Sigmoid colon (tissue), 7 donors: Measurements from ENCODE around the gene AURKB. TPM values are rescaled to one million over a fixed set of nuclear protein-coding genes. Genes with fewer than 3 reads are reported as not detected.

Experiments used
- DNase-seq: peaks from one replicate; pipeline ENCODE4 v3.0.0-alpha.2; 2019
- H3K27ac ChIP-seq, 4 donors: fragments of 200-600 bp; sonication (generic); one replicate each; pipeline ENCODE4 v1.5.1; 2016 to 2019; ENCODE audit warnings: mild to moderate bottlenecking in 1 of 4
- H3K27me3 ChIP-seq, 3 donors: fragments of 200-600 bp; sonication (generic); one replicate each; pipeline ENCODE4 v1.5.1; 2019; ENCODE audit warnings: mild to moderate bottlenecking in 1 of 3
- H3K36me3 ChIP-seq, 4 donors: fragments of 200-600 bp; sonication (generic); one replicate each; pipeline ENCODE4 v1.5.1; 2016 to 2019
- H3K4me1 ChIP-seq, 4 donors: fragments of 200-600 bp; sonication (generic); one replicate each; pipeline ENCODE4 v1.5.1; 2017 to 2019
- H3K4me3 ChIP-seq, 4 donors: fragments of 200-600 bp; sonication (generic); one replicate each; pipeline ENCODE4 v1.5.1; 2017 to 2019; ENCODE audit warnings: mild to moderate bottlenecking in 2 of 4, moderate library complexity in 1 of 4
- H3K9me3 ChIP-seq, 4 donors: fragments of 200-600 bp in 3 of 4; sonication (generic) in 3 of 4; one replicate each; pipeline versions ENCODE4 v1.5.1 to v1.6.1; 2013 to 2019
- CTCF ChIP-seq, 4 experiments: fragments of 450-650 bp in 3 of 4; fragments of 200-600 bp in 1 of 4; IDR thresholded peaks; one replicate each; pipeline ENCODE4 v1.5.1; 2016 to 2019; ENCODE audit warnings: antibody characterized with exemption in 4 of 4, mild to moderate bottlenecking in 3 of 4, moderate library complexity in 2 of 4
- EP300 ChIP-seq, 4 donors: sonication (generic); formaldehyde crosslinking; IDR thresholded peaks; one replicate each; pipeline ENCODE4 v1.6.1; 2017; ENCODE audit warnings: antibody characterized with exemption in 4 of 4
- POLR2A ChIP-seq, 2 donors: fragments of 450-650 bp; IDR thresholded peaks; one replicate each; pipeline ENCODE4 v1.6.1; 2016; ENCODE audit warnings: antibody characterized with exemption in 2 of 2, mild to moderate bottlenecking in 2 of 2, moderate library complexity in 2 of 2
- POLR2AphosphoS5 ChIP-seq, 4 donors: sonication (generic); formaldehyde crosslinking; IDR thresholded peaks; one replicate each; pipeline ENCODE4 v1.6.1; 2017; ENCODE audit warnings: antibody characterized with exemption in 4 of 4
- WGBS, 2 donors: extraction: QIAGEN DNeasy Blood & Tissue Kit; methylation state at CpG; one replicate each; pipeline ENCODE4 v1.1.7; 2013; 5-methylcytosine and 5-hydroxymethylcytosine counted together
- intact Hi-C: fragments of 100-400 bp; cut with DNase I; formaldehyde crosslinking; loops from one replicate; pipeline ENCODE4 v1.15.1; 2023
- polyA plus RNA-seq, 3 donors: library from polyadenylated mRNA; stranded (reverse); fragments of 200-250 nt; gene quantifications; one replicate each; pipeline ENCODE4 v1.2.3, GENCODE V29; 2013
- total RNA-seq, 4 donors: library from RNA; depleted of rRNA; stranded (reverse); fragments of >200 nt; gene quantifications; one replicate each; pipeline ENCODE4 v1.1.0, GENCODE V29; 2016
- donor health status: healthy with polysubstance abuse.
- donor health status: Bipolar disorder and iron deficiency.
- donor health status: healthy.

AURKB gene
- total and polyA plus RNA-seq, 7 donors: 1.4 to 45.6 (median 3.3) TPM; not detected in 2

DNA sequence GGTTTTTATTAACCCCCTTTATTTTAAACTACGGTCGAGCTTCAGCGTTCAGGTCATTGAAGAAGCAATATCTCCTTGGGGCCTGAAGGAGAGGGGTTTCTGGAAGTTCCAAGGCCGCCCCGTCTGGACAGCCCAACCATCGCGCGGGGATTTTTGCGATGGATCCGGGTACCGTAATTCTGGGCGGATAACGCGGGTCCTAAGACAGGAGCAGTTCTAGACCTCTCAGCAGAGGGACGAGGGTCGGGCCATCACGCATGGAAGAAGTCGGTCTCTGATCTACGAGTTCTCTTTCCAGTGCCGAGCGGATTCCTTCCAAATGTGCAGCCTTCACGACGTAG, 24.0 kb downstream of the AURKB start:
- H3K4me1 ChIP-seq: peaks cover 0 to 40% (median 32%) of the 10 kb centered on the region in 4 donors
- no peak for DNase-seq
- intact Hi-C loops: loop anchor here (1.0 kb wide), 2 partner anchors 35 to 48 kb away; no protein-coding TSS in a partner anchor
- no peak for TF ChIP-seq POLR2A (IDR thresholded peaks at IDR 0.05)
- no peak for TF ChIP-seq POLR2AphosphoS5 (IDR thresholded peaks at IDR 0.05)
- no peak for TF ChIP-seq EP300 (IDR thresholded peaks at IDR 0.05)
- peak in 2 of 4 experiments; percentile 12 to 25 for TF ChIP-seq CTCF (IDR thresholded peaks at IDR 0.05)
- 0% methylated on average over 23 of the region's 23 CpGs for WGBS, 2 donors
- no peaks in the 10 kb centered on the region for H3K9me3 ChIP-seq
- H3K4me3 ChIP-seq: peak overlapping the region; percentile 56 to 76 (median 68)
- peak overlapping the region; percentile 81 to 99 (median 96) for H3K27ac ChIP-seq
- H3K36me3 ChIP-seq: no peaks in the 10 kb centered on the region
- no peaks in the 10 kb centered on the region for H3K27me3 ChIP-seq

GRCh38 chr17:8185582-8186445, 24.6 kb downstream of the AURKB start:
- Histone ChIP-seq H3K36me3 (no peaks in the 10 kb centered on the region), H3K4me3 (peak overlapping the region; percentile 56 to 76 (median 68)), H3K27me3 (no peaks in the 10 kb centered on the region), H3K27ac (peak overlapping the region; percentile 81 to 99 (median 96)), H3K9me3 (no peaks in the 10 kb centered on the region), H3K4me1 (peaks cover 0 to 35% (median 28%) of the 10 kb centered on the region in 4 donors)
- 0% methylated on average over 44 of the region's 44 CpGs for WGBS, 2 donors
- peak; percentile 95 for DNase-seq
- TF ChIP-seq CTCF (IDR thresholded peaks at IDR 0.05): no peak
- peak; percentile 11 to 57 for TF ChIP-seq POLR2A (IDR thresholded peaks at IDR 0.05)
- peak; percentile 56 to 80 (median 74) for TF ChIP-seq POLR2AphosphoS5 (IDR thresholded peaks at IDR 0.05)
- no peak for TF ChIP-seq EP300 (IDR thresholded peaks at IDR 0.05)
- intact Hi-C loops: loop anchor here (1.0 kb wide), 2 partner anchors 35 to 48 kb away; no protein-coding TSS in a partner anchor

DNA sequence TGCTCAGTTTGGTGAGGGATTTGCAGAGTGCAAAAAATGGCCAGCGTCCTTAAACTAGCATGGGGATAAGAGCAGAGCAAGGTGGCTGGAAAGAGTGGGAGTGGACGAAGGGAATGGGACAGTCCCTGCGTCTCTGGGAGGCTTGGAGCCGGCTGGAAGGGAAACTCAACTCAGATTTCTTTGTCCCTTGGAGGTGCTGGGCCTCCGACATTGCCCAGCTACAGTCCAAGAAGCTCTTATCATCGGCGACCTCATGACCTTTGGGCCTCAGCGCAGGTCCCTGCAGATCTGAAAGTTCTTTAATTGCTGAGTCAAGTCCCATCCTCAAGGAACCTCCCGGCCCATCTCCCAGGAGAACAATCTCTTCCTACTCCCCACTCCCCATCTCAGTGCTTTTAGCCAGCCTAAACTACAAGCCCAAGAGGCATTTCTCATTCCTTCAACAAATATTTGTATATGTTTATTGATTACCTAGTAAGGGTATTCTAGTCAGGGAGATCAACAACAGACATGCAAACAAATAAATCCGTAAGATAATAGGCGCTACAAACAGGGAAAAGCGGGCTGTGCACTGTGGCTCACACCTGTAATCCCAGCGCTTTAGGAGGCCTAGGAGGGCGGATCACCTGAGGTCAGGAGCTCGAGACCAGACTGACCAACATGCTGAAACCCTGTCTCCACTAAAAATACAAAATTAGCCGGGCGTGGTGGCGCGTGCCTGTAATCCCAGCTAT, 33.2 kb downstream of the AURKB start:
- H3K4me3 ChIP-seq: peak overlapping the region in 3 of 4 donors; percentile 51 to 63 (median 60)
- intact Hi-C loops: loop anchor here (5.0 kb wide), 1 partner anchor 55 kb away; the partner anchor contains the start of gene HES7

GRCh38 chr17:8176197-8176940, 34.0 kb downstream of the AURKB start, which contains the start of gene TMEM107:
TSS of gene TMEM107 (minus strand) at chr17:8176380. CDS start at chr17:8176286, 94 bp downstream.
- Histone ChIP-seq H3K36me3 (no peaks in the 10 kb centered on the region), H3K27me3 (no peaks in the 10 kb centered on the region), H3K4me3 (peak within 1 kb of the TSS; percentile 40 to 63 (median 56)), H3K27ac (peak within 1 kb of the TSS; percentile 78 to 85 (median 84)), H3K9me3 (no peaks in the 10 kb centered on the region), H3K4me1 (peaks cover 0 to 37% (median 26%) of the 10 kb centered on the region in 4 donors)
- intact Hi-C loops: loop anchor here (5.0 kb wide), 1 partner anchor 54 kb away; the partner anchor contains the start of gene HES7
- peak; percentile 94 for DNase-seq
- WGBS, 2 donors: 2 to 3% methylated on average over 56 of the region's 56 CpGs
- TF ChIP-seq POLR2AphosphoS5 (IDR thresholded peaks at IDR 0.05) (peak; percentile 34 to 73 (median 61)), POLR2A (IDR thresholded peaks at IDR 0.05) (peak in 1 of 2 donors; percentile 45), EP300 (IDR thresholded peaks at IDR 0.05) (no peak), CTCF (IDR thresholded peaks at IDR 0.05) (no peak)

More for the DNA sequence above, 33.2 kb downstream of the AURKB start:
- H3K36me3 ChIP-seq: no peaks in the 10 kb centered on the region
- TF ChIP-seq POLR2A (IDR thresholded peaks at IDR 0.05): no peak
- no peaks in the 10 kb centered on the region for H3K9me3 ChIP-seq
- 74 to 84% methylated on average over 19 of the region's 19 CpGs for WGBS, 2 donors
- no peaks in the 10 kb centered on the region for H3K27me3 ChIP-seq
- H3K4me1 ChIP-seq: peaks cover 0 to 37% (median 26%) of the 10 kb centered on the region in 4 donors
- peak overlapping the region; percentile 78 to 85 (median 84) for H3K27ac ChIP-seq
- DNase-seq: no peak
